GM13976 (cell line): ENCODE results near the gene HTATIP2.

Source experiments
- DNase-seq: peaks from one replicate; pipeline ENCODE4 v3.0.0; 2012; ENCODE audit warnings: low spot score
- in situ Hi-C: fragments of 300-500 bp; cut with MboI; formaldehyde crosslinking; loops from one replicate; pipeline ENCODE4 v1.12.0; 2022; ENCODE audit warnings: low sequenced_read_pairs, mixed read lengths, inconsistent platforms; ENCODE audit not compliant: unreplicated experiment
- TF ChIP-seq, protein P1 (sequence below): IDR thresholded peaks from 2 replicates; pipeline ENCODE4 v1.5.1; 2012; ENCODE audit warnings: borderline replicate concordance, mild to moderate bottlenecking; ENCODE audit not compliant: insufficient read depth; ENCODE audit errors: extremely low read depth, missing control alignments, control extremely low read depth

Gene HTATIP2

DNA sequence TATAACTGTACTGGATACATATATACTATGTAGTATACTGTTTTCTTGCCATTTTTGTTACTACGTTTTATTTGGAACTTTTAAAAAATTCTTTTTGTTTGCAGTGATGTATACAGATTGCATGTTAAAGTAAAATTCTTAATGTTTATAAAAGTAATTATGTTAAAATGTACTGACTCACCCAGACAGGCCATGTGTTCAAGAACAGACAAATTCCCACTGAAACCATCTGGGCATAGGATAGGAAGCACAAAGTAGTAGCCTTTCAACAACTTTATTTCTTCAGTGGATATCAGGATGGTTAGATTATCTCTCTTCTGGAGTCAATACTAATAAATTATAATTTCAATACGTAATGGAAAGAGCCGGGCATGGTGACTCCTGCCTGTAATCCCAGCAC is 43.8 kb downstream of the HTATIP2 start:
- TF ChIP-seq, protein P1, sequence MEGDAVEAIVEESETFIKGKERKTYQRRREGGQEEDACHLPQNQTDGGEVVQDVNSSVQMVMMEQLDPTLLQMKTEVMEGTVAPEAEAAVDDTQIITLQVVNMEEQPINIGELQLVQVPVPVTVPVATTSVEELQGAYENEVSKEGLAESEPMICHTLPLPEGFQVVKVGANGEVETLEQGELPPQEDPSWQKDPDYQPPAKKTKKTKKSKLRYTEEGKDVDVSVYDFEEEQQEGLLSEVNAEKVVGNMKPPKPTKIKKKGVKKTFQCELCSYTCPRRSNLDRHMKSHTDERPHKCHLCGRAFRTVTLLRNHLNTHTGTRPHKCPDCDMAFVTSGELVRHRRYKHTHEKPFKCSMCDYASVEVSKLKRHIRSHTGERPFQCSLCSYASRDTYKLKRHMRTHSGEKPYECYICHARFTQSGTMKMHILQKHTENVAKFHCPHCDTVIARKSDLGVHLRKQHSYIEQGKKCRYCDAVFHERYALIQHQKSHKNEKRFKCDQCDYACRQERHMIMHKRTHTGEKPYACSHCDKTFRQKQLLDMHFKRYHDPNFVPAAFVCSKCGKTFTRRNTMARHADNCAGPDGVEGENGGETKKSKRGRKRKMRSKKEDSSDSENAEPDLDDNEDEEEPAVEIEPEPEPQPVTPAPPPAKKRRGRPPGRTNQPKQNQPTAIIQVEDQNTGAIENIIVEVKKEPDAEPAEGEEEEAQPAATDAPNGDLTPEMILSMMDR: no peak
- no peak for DNase-seq
- in situ Hi-C loops: no loop called here

- DNase-seq: no peak
- TF ChIP-seq, protein P1: no peak
- in situ Hi-C loops: no loop called here
These were observed 51.9 kb downstream of the HTATIP2 start for GRCh38 chr11:20415432-20415831.

- no peak for DNase-seq
- TF ChIP-seq, protein P1: no peak
- in situ Hi-C loops: no loop called here
These were observed 54.3 kb downstream of the HTATIP2 start for GRCh38 chr11:20417771-20418170.

DNA sequence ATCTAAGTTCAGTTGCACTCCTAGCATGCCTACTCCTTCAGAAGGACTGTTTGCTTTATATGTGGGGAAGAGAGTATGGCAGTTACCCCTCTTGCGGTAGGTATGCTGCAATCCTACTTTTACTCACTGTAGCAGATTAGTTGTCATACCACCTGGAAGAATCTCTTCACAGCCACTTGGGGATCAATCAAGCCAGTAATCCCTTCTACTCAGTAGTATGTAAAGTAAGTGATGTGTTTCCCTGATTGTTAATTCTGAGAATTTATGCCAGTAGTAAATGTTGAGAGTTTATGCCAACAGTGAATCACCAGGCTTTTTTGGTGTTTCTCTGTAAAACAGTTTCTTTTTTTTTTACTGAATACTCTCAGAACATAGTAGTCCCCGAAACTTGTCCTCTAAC is 58.4 kb downstream of the HTATIP2 start:
- TF ChIP-seq, protein P1: no peak
- in situ Hi-C loops: no loop called here
- no peak for DNase-seq

DNA sequence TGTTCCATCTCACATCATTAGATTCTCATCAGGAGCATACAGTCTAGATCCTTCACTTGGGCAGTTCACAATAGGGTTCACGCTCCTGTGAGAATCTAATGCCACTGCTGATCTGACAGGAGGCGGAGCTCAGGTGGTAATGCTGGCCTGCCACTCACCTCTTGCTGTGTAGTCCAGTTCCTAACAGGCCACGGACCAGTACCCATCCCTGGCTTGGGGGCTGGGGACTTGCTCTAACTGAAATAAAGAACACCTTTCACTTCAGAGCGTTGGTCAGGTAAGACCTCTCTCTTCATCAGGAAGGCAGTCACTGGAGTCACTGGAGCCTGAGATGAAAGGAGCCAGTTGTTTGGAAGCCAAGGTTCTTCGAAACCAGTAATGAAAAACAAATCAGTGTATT is 65.7 kb downstream of the HTATIP2 start:
- TF ChIP-seq, protein P1: no peak
- no peak for DNase-seq
- in situ Hi-C loops: no loop called here
